Neural progenitor cell (in vitro differentiated cells): ENCODE measurements around the gene FOXN4.

Experiments used
- CTCF ChIP-seq: fragments of 200-600 bp; sonication (generic); IDR thresholded peaks from 2 replicates; pipeline ENCODE4 v1.5.1; 2017; ENCODE audit warnings: antibody characterized with exemption, mild to moderate bottlenecking
- EZH2 ChIP-seq: fragments of 200-600 bp; sonication (generic); IDR thresholded peaks from 2 replicates; pipeline ENCODE4 v1.6.1; 2017; ENCODE audit warnings: antibody characterized with exemption, mild to moderate bottlenecking, moderate library complexity

DNA sequence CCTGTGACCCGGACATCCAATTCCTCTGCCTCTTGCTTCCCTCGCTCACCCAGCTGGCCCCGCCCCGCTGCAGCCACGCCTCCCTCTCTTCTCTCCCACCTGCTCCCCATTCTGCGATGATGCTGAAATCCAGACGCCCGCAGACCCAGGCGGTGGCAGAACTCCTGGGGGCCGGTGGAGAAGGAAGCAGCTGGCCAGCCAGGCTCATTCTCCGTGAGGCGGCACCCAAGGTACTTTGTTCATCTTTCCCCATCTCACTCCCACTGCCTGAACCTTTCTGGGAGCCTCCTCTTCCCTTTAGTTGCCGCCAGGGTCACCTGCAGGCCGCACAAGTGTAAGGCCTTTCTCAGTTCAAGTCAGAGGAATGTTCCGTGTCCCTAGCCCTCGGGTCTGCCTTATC, 35.7 kb downstream of the FOXN4 start:
- no peak for TF ChIP-seq CTCF
- TF ChIP-seq EZH2, result no peak
